GM21576 (cell line): ENCODE measurements around the gene RAB30.

Source experiments
- ATAC-seq: cut with Tn5 transposase; IDR thresholded peaks from one replicate; pipeline ENCODE4 v1.9.1; 2021; ENCODE audit warnings: mild to moderate bottlenecking, moderate library complexity; ENCODE audit not compliant: unreplicated experiment

Gene RAB30

GRCh38 chr11:83041126-83041525 is 30.6 kb downstream of the RAB30 start:
- no peak for ATAC-seq

- no peak for ATAC-seq
These were observed 32.1 kb downstream of the RAB30 start for GRCh38 chr11:83039566-83039965.

GRCh38 chr11:83037877-83038276 is 33.8 kb downstream of the RAB30 start:
- ATAC-seq, result no peak

- no peak for ATAC-seq
These were observed 35.0 kb downstream of the RAB30 start for GRCh38 chr11:83036701-83037100.

- peak; percentile 49 for ATAC-seq
These were observed 36.4 kb downstream of the RAB30 start for GRCh38 chr11:83035070-83035854.

GRCh38 chr11:83034673-83035014 is 37.1 kb downstream of the RAB30 start:
- no peak for ATAC-seq

DNA sequence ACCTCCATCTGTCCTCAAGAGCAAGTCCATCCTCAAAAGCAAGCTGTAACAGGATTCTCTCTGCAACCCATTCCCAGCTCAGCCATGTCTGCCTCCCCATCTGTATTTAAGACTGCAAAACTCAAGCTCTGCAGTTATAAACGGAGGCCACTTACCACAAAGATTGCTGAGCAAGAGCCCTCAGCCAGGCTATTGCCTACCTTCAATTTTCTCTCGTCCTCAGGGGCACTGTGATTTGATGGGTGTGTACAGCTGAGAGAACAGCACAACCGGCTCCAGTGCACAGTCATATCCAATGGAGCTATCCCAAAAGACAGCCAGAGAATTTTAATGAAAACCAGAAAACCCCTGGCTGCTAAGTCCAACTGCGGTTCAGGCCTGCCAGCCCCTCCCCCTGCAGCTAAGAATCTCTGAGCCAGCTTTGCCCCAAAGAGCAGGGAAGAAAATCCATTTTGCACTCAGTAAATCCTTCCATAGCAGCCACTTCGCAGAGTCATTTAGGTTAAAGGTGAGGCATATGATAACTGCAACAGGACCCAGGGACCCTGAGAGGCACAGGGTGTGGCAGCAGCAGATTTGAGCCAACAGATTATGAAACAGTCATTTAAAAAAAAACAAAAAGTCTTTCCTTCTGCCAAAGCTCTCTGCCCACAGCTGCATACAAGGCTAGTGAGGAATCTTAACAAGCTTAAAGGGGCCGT is 37.6 kb downstream of the RAB30 start:
- ATAC-seq, result no peak

DNA sequence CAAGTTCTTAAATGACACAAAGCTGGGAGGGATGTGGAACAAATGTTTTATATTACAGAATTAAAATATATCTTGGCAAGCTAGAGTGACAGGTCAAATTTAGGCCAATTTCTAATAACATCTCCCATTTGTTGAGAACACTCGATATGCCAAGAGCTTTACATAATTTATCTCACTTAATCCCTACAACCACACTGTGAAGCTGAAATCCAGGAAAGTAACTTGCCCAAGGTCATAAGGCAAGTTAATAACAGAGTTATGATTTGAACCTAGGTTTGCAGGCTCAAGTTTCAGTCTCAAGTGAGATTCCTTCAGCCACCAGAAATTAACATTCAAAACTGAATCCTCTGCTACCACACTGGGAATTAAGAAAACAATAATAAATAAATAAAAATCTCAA is 38.3 kb downstream of the RAB30 start:
- ATAC-seq, result no peak

DNA sequence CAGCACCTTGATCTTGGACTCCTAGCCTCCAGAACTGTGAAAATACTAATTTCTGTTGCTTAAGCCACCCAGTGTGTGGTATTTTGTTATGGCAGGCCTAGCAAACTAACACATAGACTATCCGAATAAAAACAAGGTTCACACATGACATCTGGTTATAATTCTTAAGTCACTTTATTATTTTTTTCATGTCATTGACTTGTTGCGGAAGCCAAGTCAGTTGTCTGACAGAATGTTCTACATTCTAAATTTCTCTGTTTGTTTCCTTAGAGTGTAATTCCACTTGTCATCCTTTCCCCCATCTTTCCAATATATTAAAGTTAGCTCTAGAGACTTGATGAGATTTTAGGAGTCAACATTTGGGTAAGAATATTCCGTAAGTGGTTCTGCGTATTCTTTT is 40.6 kb downstream of the RAB30 start:
- no peak for ATAC-seq

- no peak for ATAC-seq
These were observed 43.9 kb downstream of the RAB30 start for GRCh38 chr11:83027794-83028193.

DNA sequence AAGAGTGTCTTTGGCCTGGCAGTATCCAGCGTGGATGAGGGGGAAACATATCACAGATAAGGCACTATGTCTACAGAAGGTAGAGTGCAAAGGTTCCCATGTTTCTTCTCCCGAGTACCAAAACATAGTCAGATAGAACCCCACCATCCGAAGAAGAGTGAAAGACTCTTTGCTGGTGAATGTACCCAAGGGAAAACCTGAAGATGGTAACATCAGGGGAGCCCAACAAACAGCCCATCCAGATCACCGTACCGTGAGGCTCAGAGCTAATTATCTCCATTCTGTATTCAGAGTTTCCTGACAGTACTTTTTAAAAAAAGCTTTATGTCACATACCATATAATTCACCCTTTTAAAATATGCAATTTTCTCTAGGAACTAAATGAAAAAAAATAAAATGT is 44.4 kb downstream of the RAB30 start:
- ATAC-seq, result no peak

DNA sequence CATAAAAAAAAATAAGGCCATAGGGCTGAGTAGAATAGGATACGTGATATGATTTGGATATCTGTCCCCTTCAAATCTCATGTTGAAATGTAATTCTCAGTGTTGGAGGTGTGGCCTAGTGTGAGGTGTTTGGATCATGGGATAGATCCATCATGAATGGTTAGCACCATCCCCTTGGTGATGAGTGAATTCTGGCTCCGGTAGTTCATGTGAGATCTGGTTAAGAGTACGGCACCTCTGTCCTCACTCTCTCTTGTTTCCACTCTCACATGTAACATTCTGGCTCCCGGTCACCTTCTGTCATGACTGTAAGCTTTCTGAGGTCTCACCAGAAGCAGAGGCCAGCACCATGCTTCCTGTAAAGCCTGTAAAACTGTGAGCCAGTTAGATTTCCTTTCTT is 45.5 kb downstream of the RAB30 start:
- no peak for ATAC-seq

DNA sequence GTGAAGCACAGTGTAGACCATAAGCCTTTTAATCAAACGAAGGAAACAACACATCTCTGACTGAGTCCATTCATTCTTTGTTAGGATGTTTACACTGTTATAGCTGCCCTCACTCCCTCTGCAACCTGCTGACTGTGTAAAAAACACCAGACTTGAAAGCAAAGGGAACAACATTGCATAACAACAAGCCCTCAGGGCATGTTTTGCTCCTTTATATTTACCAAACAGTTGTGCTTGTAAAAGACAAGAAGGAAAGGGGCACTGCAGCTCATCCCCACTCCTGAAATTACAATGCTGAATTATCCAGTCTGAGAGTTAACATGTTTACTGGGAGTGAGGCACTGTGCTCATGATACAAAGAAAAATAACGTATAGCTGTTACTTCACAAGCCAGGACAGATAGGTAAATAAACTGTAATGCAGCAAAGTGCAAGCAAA is 46.4 kb downstream of the RAB30 start:
- no peak for ATAC-seq

DNA sequence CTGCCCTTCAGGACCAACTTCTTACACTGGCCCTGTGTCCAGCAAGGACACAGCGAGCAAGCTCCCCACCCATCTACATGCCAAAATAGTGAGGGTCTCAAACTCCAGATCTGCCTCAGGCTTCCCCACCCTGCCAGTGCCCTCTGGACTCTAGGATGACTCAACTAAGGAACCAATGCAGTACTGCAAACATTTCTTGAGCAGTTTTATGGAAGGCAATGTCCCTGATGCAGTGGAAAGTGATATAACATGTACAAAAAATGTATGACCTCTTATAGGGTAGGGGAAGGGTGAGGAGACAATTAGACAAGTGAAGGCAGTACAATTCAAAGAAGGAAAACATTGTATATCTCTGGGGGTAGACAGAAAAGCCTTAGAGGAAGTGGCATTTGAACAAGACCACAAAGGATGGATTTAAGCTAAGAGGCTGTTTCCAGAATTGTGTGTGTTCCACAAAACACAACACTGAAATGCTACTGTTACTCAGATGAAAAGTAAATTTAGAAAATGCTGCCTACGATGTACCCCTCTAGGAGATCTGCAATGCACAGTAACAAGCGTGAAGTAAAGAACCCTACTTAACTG is 47.3 kb downstream of the RAB30 start:
- no peak for ATAC-seq

GRCh38 chr11:83023410-83023809 is 48.3 kb downstream of the RAB30 start:
- no peak for ATAC-seq

GRCh38 chr11:83021780-83022125 is 49.9 kb downstream of the RAB30 start:
- no peak for ATAC-seq

GRCh38 chr11:83020942-83021779 is 50.5 kb downstream of the RAB30 start:
- ATAC-seq, result no peak

- ATAC-seq, result no peak
These were observed 51.7 kb downstream of the RAB30 start for GRCh38 chr11:83019888-83020579.

DNA sequence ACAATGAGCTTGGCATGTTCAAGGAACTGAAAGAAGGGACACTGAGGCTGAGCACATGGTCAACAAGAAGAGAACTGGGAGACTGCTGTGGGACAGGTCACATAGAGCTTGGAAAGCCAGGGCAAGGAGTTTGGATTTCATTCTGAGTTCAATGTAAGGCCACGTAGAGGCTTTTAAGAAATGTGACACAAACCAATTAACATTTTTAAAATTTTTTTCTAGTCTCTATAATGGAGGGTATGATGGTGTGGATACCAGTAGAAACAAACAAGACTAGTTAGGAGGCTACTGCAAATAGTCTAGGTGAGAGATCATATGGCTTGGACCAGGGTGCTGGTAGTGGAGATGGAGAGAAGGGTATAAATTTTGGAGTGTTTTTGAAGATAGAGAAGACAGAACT is 56.7 kb downstream of the RAB30 start:
- ATAC-seq, result no peak

- ATAC-seq, result no peak
These were observed 59.3 kb downstream of the RAB30 start for GRCh38 chr11:83012168-83013067.
